NOMO-1 (cell line): ENCODE measurements around the gene DYNLRB1.

Experiments used
- DNase-seq, 2 experiments: peaks; one replicate each; lab custom pipeline; 2025; ENCODE audit not compliant: unreplicated experiment in 2 of 2; lab: John Stamatoyannopoulos, UW

The DYNLRB1 gene

GRCh38 chr20:34532756-34533155 lies 16.5 kb downstream of the DYNLRB1 start:
- no peak for DNase-seq

- DNase-seq = no peak
Observed at GRCh38 chr20:34534391-34535165, 18.4 kb downstream of the DYNLRB1 start.

- DNase-seq = no peak
Observed at GRCh38 chr20:34535301-34535840, 19.1 kb downstream of the DYNLRB1 start.

- no peak for DNase-seq
Observed at GRCh38 chr20:34535857-34536256, 19.6 kb downstream of the DYNLRB1 start.

- no peak for DNase-seq
Observed at GRCh38 chr20:34536798-34537394, 20.7 kb downstream of the DYNLRB1 start.

- no peak for DNase-seq
Observed at GRCh38 chr20:34537651-34538050, 21.4 kb downstream of the DYNLRB1 start.

- DNase-seq = peak; percentile 46 to 62
Observed at GRCh38 chr20:34538671-34539123, 22.5 kb downstream of the DYNLRB1 start.

GRCh38 chr20:34539756-34540155 lies 23.5 kb downstream of the DYNLRB1 start:
- no peak for DNase-seq

GRCh38 chr20:34540596-34541263 lies 24.5 kb downstream of the DYNLRB1 start:
- DNase-seq = no peak

- DNase-seq = no peak
Observed at GRCh38 chr20:34541264-34541901, 25.2 kb downstream of the DYNLRB1 start.

- no peak for DNase-seq
Observed at GRCh38 chr20:34541917-34542316, 25.7 kb downstream of the DYNLRB1 start.

GRCh38 chr20:34542439-34542838 lies 26.2 kb downstream of the DYNLRB1 start:
- no peak for DNase-seq

- DNase-seq = no peak
Observed at GRCh38 chr20:34543463-34544056, 27.3 kb downstream of the DYNLRB1 start.

GRCh38 chr20:34544109-34544796 lies 28.0 kb downstream of the DYNLRB1 start:
- DNase-seq = no peak

GRCh38 chr20:34546751-34547181 lies 30.5 kb downstream of the DYNLRB1 start:
- no peak for DNase-seq

GRCh38 chr20:34547844-34548613 lies 31.8 kb downstream of the DYNLRB1 start:
- DNase-seq = no peak

GRCh38 chr20:34549291-34549928 lies 33.2 kb downstream of the DYNLRB1 start:
- DNase-seq = no peak

- no peak for DNase-seq
Observed at GRCh38 chr20:34549929-34550305, 33.7 kb downstream of the DYNLRB1 start.

- DNase-seq = no peak
Observed at GRCh38 chr20:34552569-34552968, 36.3 kb downstream of the DYNLRB1 start.
